ENCODE results near the gene COL26A1.
"Not testable (repeated sequence)": the region's sequence is repeated elsewhere in the genome, so short reads cannot be mapped to it uniquely, and the experiment has no call there.

The COL26A1 gene

GRCh38 chr7:101502466-101503098, 139.9 kb downstream of the COL26A1 start:
- Histone ChIP-seq H3K4me1 (ENCODE audit: control insufficient read depth, low read depth, low read length) (no peaks in the 10 kb centered on the region), H3K4me3 (ENCODE audit: low read length) (no peak overlapping the region), H2BK15ac (replicated peaks; ENCODE audit: low read depth) (no peak overlapping the region), H2AK5ac (ENCODE audit: low read length) (no peak overlapping the region), H3K18ac (ENCODE audit: low read length) (no peak overlapping the region), H3K79me2 (ENCODE audit: control insufficient read depth, insufficient read depth, low read length) (no peaks in the 10 kb centered on the region), H3K27ac (ENCODE audit: low read depth, low read length) (no peak overlapping the region), H2BK5ac (ENCODE audit: low read length) (no peak overlapping the region), H4K8ac (ENCODE audit: low read depth, low read length) (no peak overlapping the region), H3K23ac (ENCODE audit: low read length) (no peak overlapping the region), H3K4ac (ENCODE audit: low read depth, low read length) (no peak overlapping the region), H3K27me3 (ENCODE audit: insufficient read depth, low read length, poor library complexity) (no peaks in the 10 kb centered on the region), H3K79me1 (ENCODE audit: low read length) (no peaks in the 10 kb centered on the region), H3K56ac (ENCODE audit: low read length) (no peak overlapping the region), H3K9ac (ENCODE audit: low read length) (no peak overlapping the region), H4K5ac (ENCODE audit: low read length) (no peak overlapping the region), H2BK120ac (ENCODE audit: low read depth, low read length) (no peak overlapping the region), H3K4me2 (ENCODE audit: low read length) (no peak overlapping the region), H3K36me3 (ENCODE audit: control insufficient read depth, insufficient read depth, low read length) (no peaks in the 10 kb centered on the region)
- no CpG with 5 or more reads among the region's 9 CpGs for WGBS (ENCODE audit: extremely low coverage, insufficient coverage, low lambda C conversion rate)
- no peak for DNase-seq

GRCh38 chr7:101505510-101505909, 142.8 kb downstream of the COL26A1 start:
- H3K4me3 ChIP-seq (ENCODE audit: low read length); H2BK5ac ChIP-seq (ENCODE audit: low read length); H3K23ac ChIP-seq (ENCODE audit: low read length); H3K79me2 ChIP-seq (ENCODE audit: control insufficient read depth, insufficient read depth, low read length); H3K79me1 ChIP-seq (ENCODE audit: low read length); H3K4ac ChIP-seq (ENCODE audit: low read depth, low read length); H4K5ac ChIP-seq (ENCODE audit: low read length); H3K36me3 ChIP-seq (ENCODE audit: control insufficient read depth, insufficient read depth, low read length); DNase-seq; H3K27ac ChIP-seq (ENCODE audit: low read depth, low read length); H4K8ac ChIP-seq (ENCODE audit: low read depth, low read length); H2BK120ac ChIP-seq (ENCODE audit: low read depth, low read length); H3K18ac ChIP-seq (ENCODE audit: low read length); H3K9ac ChIP-seq (ENCODE audit: low read length); H2BK15ac ChIP-seq (replicated peaks; ENCODE audit: low read depth); H3K4me2 ChIP-seq (ENCODE audit: low read length); H3K56ac ChIP-seq (ENCODE audit: low read length); H3K4me1 ChIP-seq (ENCODE audit: control insufficient read depth, low read depth, low read length); H3K27me3 ChIP-seq (ENCODE audit: insufficient read depth, low read length, poor library complexity); H2AK5ac ChIP-seq (ENCODE audit: low read length): not testable (repeated sequence)
- no CpG with 5 or more reads among the region's 7 CpGs for WGBS (ENCODE audit: extremely low coverage, insufficient coverage, low lambda C conversion rate)

GRCh38 chr7:101506531-101506930, 143.9 kb downstream of the COL26A1 start:
- DNase-seq: no peak
- Histone ChIP-seq H3K18ac (ENCODE audit: low read length) (no peak overlapping the region), H4K8ac (ENCODE audit: low read depth, low read length) (no peak overlapping the region), H3K4me3 (ENCODE audit: low read length) (no peak overlapping the region), H3K4ac (ENCODE audit: low read depth, low read length) (no peak overlapping the region), H3K79me2 (ENCODE audit: control insufficient read depth, insufficient read depth, low read length) (no peaks in the 10 kb centered on the region), H2BK5ac (ENCODE audit: low read length) (no peak overlapping the region), H3K27me3 (ENCODE audit: insufficient read depth, low read length, poor library complexity) (no peaks in the 10 kb centered on the region), H3K4me1 (ENCODE audit: control insufficient read depth, low read depth, low read length) (no peaks in the 10 kb centered on the region), H3K23ac (ENCODE audit: low read length) (no peak overlapping the region), H3K4me2 (ENCODE audit: low read length) (no peak overlapping the region), H2AK5ac (ENCODE audit: low read length) (no peak overlapping the region), H3K27ac (ENCODE audit: low read depth, low read length) (no peak overlapping the region), H2BK15ac (replicated peaks; ENCODE audit: low read depth) (no peak overlapping the region), H3K56ac (ENCODE audit: low read length) (no peak overlapping the region), H3K36me3 (ENCODE audit: control insufficient read depth, insufficient read depth, low read length) (no peaks in the 10 kb centered on the region), H2BK120ac (ENCODE audit: low read depth, low read length) (no peak overlapping the region), H3K79me1 (ENCODE audit: low read length) (no peaks in the 10 kb centered on the region), H4K5ac (ENCODE audit: low read length) (no peak overlapping the region), H3K9ac (ENCODE audit: low read length) (no peak overlapping the region)
- no CpG with 5 or more reads among the region's 5 CpGs for WGBS (ENCODE audit: extremely low coverage, insufficient coverage, low lambda C conversion rate)

GRCh38 chr7:101507327-101507726, 144.7 kb downstream of the COL26A1 start:
- peak overlapping the region; percentile 65 for H3K56ac ChIP-seq (ENCODE audit: low read length)
- no CpG with 5 or more reads among the region's 6 CpGs for WGBS (ENCODE audit: extremely low coverage, insufficient coverage, low lambda C conversion rate)
- H3K4me3 ChIP-seq (ENCODE audit: low read length): no peak overlapping the region
- no peaks in the 10 kb centered on the region for H3K79me2 ChIP-seq (ENCODE audit: control insufficient read depth, insufficient read depth, low read length)
- no peak overlapping the region for H4K5ac ChIP-seq (ENCODE audit: low read length)
- H3K27ac ChIP-seq (ENCODE audit: low read depth, low read length): no peak overlapping the region
- no peak overlapping the region for H2AK5ac ChIP-seq (ENCODE audit: low read length)
- H3K4me2 ChIP-seq (ENCODE audit: low read length): peak overlapping the region; percentile 4
- no peak overlapping the region for H2BK5ac ChIP-seq (ENCODE audit: low read length)
- H2BK15ac ChIP-seq (replicated peaks; ENCODE audit: low read depth): no peak overlapping the region
- no peaks in the 10 kb centered on the region for H3K79me1 ChIP-seq (ENCODE audit: low read length)
- DNase-seq: no peak
- no peak overlapping the region for H2BK120ac ChIP-seq (ENCODE audit: low read depth, low read length)
- no peak overlapping the region for H3K18ac ChIP-seq (ENCODE audit: low read length)
- H4K8ac ChIP-seq (ENCODE audit: low read depth, low read length): no peak overlapping the region
- H3K4ac ChIP-seq (ENCODE audit: low read depth, low read length): no peak overlapping the region
- H3K36me3 ChIP-seq (ENCODE audit: control insufficient read depth, insufficient read depth, low read length): no peaks in the 10 kb centered on the region
- peak overlapping the region; percentile 17 for H3K9ac ChIP-seq (ENCODE audit: low read length)
- no peak overlapping the region for H3K23ac ChIP-seq (ENCODE audit: low read length)
- no peaks in the 10 kb centered on the region for H3K4me1 ChIP-seq (ENCODE audit: control insufficient read depth, low read depth, low read length)
- no peaks in the 10 kb centered on the region for H3K27me3 ChIP-seq (ENCODE audit: insufficient read depth, low read length, poor library complexity)

GRCh38 chr7:101507791-101508252, 145.1 kb downstream of the COL26A1 start:
- Histone ChIP-seq H3K4me3 (ENCODE audit: low read length) (no peak overlapping the region), H3K9ac (ENCODE audit: low read length) (peak overlapping the region; percentile 17), H3K27ac (ENCODE audit: low read depth, low read length) (no peak overlapping the region), H2BK120ac (ENCODE audit: low read depth, low read length) (no peak overlapping the region), H3K4me2 (ENCODE audit: low read length) (peak overlapping the region; percentile 4), H3K18ac (ENCODE audit: low read length) (no peak overlapping the region), H3K27me3 (ENCODE audit: insufficient read depth, low read length, poor library complexity) (no peaks in the 10 kb centered on the region), H3K4me1 (ENCODE audit: control insufficient read depth, low read depth, low read length) (no peaks in the 10 kb centered on the region), H2AK5ac (ENCODE audit: low read length) (no peak overlapping the region), H3K23ac (ENCODE audit: low read length) (no peak overlapping the region), H3K79me1 (ENCODE audit: low read length) (no peaks in the 10 kb centered on the region), H3K4ac (ENCODE audit: low read depth, low read length) (no peak overlapping the region), H4K8ac (ENCODE audit: low read depth, low read length) (no peak overlapping the region), H2BK5ac (ENCODE audit: low read length) (no peak overlapping the region), H3K36me3 (ENCODE audit: control insufficient read depth, insufficient read depth, low read length) (no peaks in the 10 kb centered on the region), H3K79me2 (ENCODE audit: control insufficient read depth, insufficient read depth, low read length) (no peaks in the 10 kb centered on the region), H4K5ac (ENCODE audit: low read length) (no peak overlapping the region), H2BK15ac (replicated peaks; ENCODE audit: low read depth) (no peak overlapping the region), H3K56ac (ENCODE audit: low read length) (peak overlapping the region; percentile 65)
- WGBS (ENCODE audit: extremely low coverage, insufficient coverage, low lambda C conversion rate): no CpG with 5 or more reads among the region's 9 CpGs
- peak; percentile 91 for DNase-seq

- Histone ChIP-seq H3K4me2 (ENCODE audit: low read length) (no peak overlapping the region), H3K79me1 (ENCODE audit: low read length) (no peaks in the 10 kb centered on the region), H4K5ac (ENCODE audit: low read length) (no peak overlapping the region), H3K36me3 (ENCODE audit: control insufficient read depth, insufficient read depth, low read length) (no peaks in the 10 kb centered on the region), H2BK5ac (ENCODE audit: low read length) (no peak overlapping the region), H3K56ac (ENCODE audit: low read length) (no peak overlapping the region), H2BK15ac (replicated peaks; ENCODE audit: low read depth) (no peak overlapping the region), H3K79me2 (ENCODE audit: control insufficient read depth, insufficient read depth, low read length) (no peaks in the 10 kb centered on the region), H3K18ac (ENCODE audit: low read length) (no peak overlapping the region), H3K4me1 (ENCODE audit: control insufficient read depth, low read depth, low read length) (no peaks in the 10 kb centered on the region), H3K4ac (ENCODE audit: low read depth, low read length) (no peak overlapping the region), H3K4me3 (ENCODE audit: low read length) (no peak overlapping the region), H3K23ac (ENCODE audit: low read length) (no peak overlapping the region), H3K27ac (ENCODE audit: low read depth, low read length) (no peak overlapping the region), H4K8ac (ENCODE audit: low read depth, low read length) (no peak overlapping the region), H2BK120ac (ENCODE audit: low read depth, low read length) (no peak overlapping the region), H3K9ac (ENCODE audit: low read length) (no peak overlapping the region), H3K27me3 (ENCODE audit: insufficient read depth, low read length, poor library complexity) (no peaks in the 10 kb centered on the region), H2AK5ac (ENCODE audit: low read length) (no peak overlapping the region)
- DNase-seq: no peak
- WGBS (ENCODE audit: extremely low coverage, insufficient coverage, low lambda C conversion rate): no CpG with 5 or more reads among the region's 5 CpGs
Observed at GRCh38 chr7:101510297-101510696, 147.6 kb downstream of the COL26A1 start.

Measured in mesendoderm (in vitro differentiated cells).